Activated naive CD4-positive, alpha-beta T cell treated with anti-CD3 and anti-CD28 coated beads, Interleukin-2, amount 50 U/mL, for 16 hours (primary cell): ENCODE data around the gene SDK1.

ENCODE experiments used
- DNase-seq: peaks from one replicate; pipeline ENCODE4 v3.0.0-alpha.2; 2020

SDK1 gene

GRCh38 chr7:4129481-4130122, 828.5 kb downstream of the SDK1 start:
- DNase-seq, result no peak

- no peak for DNase-seq
These were observed 830.0 kb downstream of the SDK1 start for GRCh38 chr7:4131063-4131462.

GRCh38 chr7:4132221-4132620, 831.2 kb downstream of the SDK1 start:
- DNase-seq, result no peak

GRCh38 chr7:4133491-4134044, 832.5 kb downstream of the SDK1 start:
- DNase-seq, result no peak

GRCh38 chr7:4134204-4134603, 833.2 kb downstream of the SDK1 start:
- DNase-seq, result no peak

- no peak for DNase-seq
These were observed 833.6 kb downstream of the SDK1 start for GRCh38 chr7:4134631-4135030.

- DNase-seq, result no peak
These were observed 834.2 kb downstream of the SDK1 start for GRCh38 chr7:4135301-4135700.

- no peak for DNase-seq
These were observed 835.0 kb downstream of the SDK1 start for GRCh38 chr7:4136036-4136435.

- DNase-seq, result no peak
These were observed 835.6 kb downstream of the SDK1 start for GRCh38 chr7:4136501-4137110.

- no peak for DNase-seq
These were observed 836.5 kb downstream of the SDK1 start for GRCh38 chr7:4137552-4137951.

- no peak for DNase-seq
These were observed 837.8 kb downstream of the SDK1 start for GRCh38 chr7:4138866-4139265.

- no peak for DNase-seq
These were observed 838.9 kb downstream of the SDK1 start for GRCh38 chr7:4139656-4140625.

- DNase-seq, result no peak
These were observed 839.9 kb downstream of the SDK1 start for GRCh38 chr7:4140933-4141332.

- no peak for DNase-seq
These were observed 842.0 kb downstream of the SDK1 start for GRCh38 chr7:4143006-4143405.

GRCh38 chr7:4143511-4144171, 842.6 kb downstream of the SDK1 start:
- no peak for DNase-seq

GRCh38 chr7:4144172-4144701, 843.2 kb downstream of the SDK1 start:
- DNase-seq, result no peak

GRCh38 chr7:4144811-4145510, 843.9 kb downstream of the SDK1 start:
- DNase-seq, result no peak

GRCh38 chr7:4145576-4145975, 844.5 kb downstream of the SDK1 start:
- DNase-seq, result no peak

- no peak for DNase-seq
These were observed 847.0 kb downstream of the SDK1 start for GRCh38 chr7:4147926-4148620.

GRCh38 chr7:4149236-4149635, 848.2 kb downstream of the SDK1 start:
- no peak for DNase-seq

GRCh38 chr7:4149645-4150044, 848.6 kb downstream of the SDK1 start:
- no peak for DNase-seq
